IMR-90 (cell line): ENCODE data around the gene SLC4A11.

Experiments
- BHLHE40 ChIP-seq: fragments of 150-350 bp; IDR thresholded peaks from 2 replicates; pipeline ENCODE4 v1.6.1; 2016; ENCODE audit warnings: mild to moderate bottlenecking, low read depth, low read length
- CEBPB ChIP-seq: IDR thresholded peaks from 2 replicates; pipeline ENCODE4 v1.6.1; 2012; ENCODE audit warnings: low read depth, low read length, improper control_type of control experiment
- FOS ChIP-seq: fragments of 150-350 bp; IDR thresholded peaks from 2 replicates; pipeline ENCODE4 v1.6.1; 2016; ENCODE audit warnings: low read depth, low read length
- MAFK ChIP-seq: IDR thresholded peaks from 2 replicates; pipeline ENCODE4 v1.6.1; 2012; ENCODE audit warnings: low read depth, low read length, improper control_type of control experiment
- MXI1 ChIP-seq: IDR thresholded peaks from 2 replicates; pipeline ENCODE4 v1.6.1; 2012; ENCODE audit warnings: low read depth, mild to moderate bottlenecking, low read length, moderate library complexity, borderline replicate concordance
- NFE2L2 ChIP-seq: fragments of 150-350 bp; IDR thresholded peaks from 2 replicates; pipeline ENCODE4 v1.6.1; 2016; ENCODE audit warnings: low read depth, mild to moderate bottlenecking, low read length
- POLR2A ChIP-seq: IDR thresholded peaks from 2 replicates; pipeline ENCODE4 v1.6.1; 2012; ENCODE audit warnings: mild to moderate bottlenecking, low read depth, low read length
- RAD21 ChIP-seq: IDR thresholded peaks from 2 replicates; pipeline ENCODE4 v1.6.1; 2012; ENCODE audit warnings: low read length, improper control_type of control experiment
- RFX5 ChIP-seq: IDR thresholded peaks from 2 replicates; pipeline ENCODE4 v1.8.0; 2012; ENCODE audit warnings: low read depth, mild to moderate bottlenecking, low read length, moderate library complexity
- SMC3 ChIP-seq: fragments of 150-350 bp; IDR thresholded peaks from 2 replicates; pipeline ENCODE4 v1.6.1; 2016; ENCODE audit warnings: low read depth, mild to moderate bottlenecking, antibody characterized with exemption, low read length, moderate library complexity
- TF ChIP-seq, protein P1 (sequence below): conservative IDR thresholded peaks from 2 replicates; pipeline ENCODE4 v1.5.1; 2012; ENCODE audit warnings: mild to moderate bottlenecking, low read depth, low read length, improper control_type of control experiment
- TF ChIP-seq, protein P2 (sequence below): fragments of 150-350 bp; IDR thresholded peaks from 2 replicates; pipeline ENCODE4 v1.6.1; 2017; ENCODE audit warnings: mild to moderate bottlenecking, antibody characterized with exemption, low read length, low read depth
- TF ChIP-seq, protein P3 (sequence below): fragments of 150-350 bp; IDR thresholded peaks from 2 replicates; pipeline ENCODE4 v1.6.1; 2016; ENCODE audit warnings: low read depth, mild to moderate bottlenecking, low read length, moderate library complexity, borderline replicate concordance

DNA sequence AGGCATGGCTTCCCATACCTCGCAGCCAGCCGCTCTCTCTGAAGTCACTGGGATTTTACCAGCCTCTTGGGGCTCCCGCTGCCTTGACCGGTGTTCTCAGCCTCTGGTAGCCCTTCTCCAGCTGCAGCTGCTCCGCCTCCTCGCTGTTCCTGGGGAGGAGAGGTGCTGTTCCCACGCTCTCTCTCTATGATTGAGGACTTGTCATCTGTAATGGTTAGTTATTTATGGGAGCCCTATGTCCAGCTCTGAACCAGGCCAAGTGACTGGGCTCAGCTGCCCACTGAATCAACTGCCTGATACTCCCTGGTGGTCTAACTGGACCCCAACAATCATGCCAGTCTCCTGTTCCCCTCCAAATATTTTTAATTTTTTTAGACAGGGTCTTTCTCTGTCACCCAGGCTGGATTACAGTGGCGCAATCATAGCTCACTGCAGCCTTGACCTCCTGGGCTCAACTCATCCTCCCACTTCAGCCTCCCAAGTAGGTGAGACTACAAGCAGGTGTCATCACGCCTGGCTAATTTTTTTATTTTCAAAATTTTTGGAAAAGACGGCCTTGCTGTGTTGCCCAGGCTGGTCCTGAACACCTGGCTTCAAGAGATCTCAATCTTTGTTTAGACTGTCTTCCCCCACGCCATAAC, 4.8 kb upstream of the SLC4A11 start:
- TF ChIP-seq, protein P1, sequence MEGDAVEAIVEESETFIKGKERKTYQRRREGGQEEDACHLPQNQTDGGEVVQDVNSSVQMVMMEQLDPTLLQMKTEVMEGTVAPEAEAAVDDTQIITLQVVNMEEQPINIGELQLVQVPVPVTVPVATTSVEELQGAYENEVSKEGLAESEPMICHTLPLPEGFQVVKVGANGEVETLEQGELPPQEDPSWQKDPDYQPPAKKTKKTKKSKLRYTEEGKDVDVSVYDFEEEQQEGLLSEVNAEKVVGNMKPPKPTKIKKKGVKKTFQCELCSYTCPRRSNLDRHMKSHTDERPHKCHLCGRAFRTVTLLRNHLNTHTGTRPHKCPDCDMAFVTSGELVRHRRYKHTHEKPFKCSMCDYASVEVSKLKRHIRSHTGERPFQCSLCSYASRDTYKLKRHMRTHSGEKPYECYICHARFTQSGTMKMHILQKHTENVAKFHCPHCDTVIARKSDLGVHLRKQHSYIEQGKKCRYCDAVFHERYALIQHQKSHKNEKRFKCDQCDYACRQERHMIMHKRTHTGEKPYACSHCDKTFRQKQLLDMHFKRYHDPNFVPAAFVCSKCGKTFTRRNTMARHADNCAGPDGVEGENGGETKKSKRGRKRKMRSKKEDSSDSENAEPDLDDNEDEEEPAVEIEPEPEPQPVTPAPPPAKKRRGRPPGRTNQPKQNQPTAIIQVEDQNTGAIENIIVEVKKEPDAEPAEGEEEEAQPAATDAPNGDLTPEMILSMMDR, result no peak
- TF ChIP-seq POLR2A (no peak), CEBPB (no peak), BHLHE40 (no peak), FOS (no peak), RAD21 (no peak), MAFK (no peak), RFX5 (no peak), SMC3 (no peak), MXI1 (no peak), NFE2L2 (no peak)
- TF ChIP-seq, protein P2, sequence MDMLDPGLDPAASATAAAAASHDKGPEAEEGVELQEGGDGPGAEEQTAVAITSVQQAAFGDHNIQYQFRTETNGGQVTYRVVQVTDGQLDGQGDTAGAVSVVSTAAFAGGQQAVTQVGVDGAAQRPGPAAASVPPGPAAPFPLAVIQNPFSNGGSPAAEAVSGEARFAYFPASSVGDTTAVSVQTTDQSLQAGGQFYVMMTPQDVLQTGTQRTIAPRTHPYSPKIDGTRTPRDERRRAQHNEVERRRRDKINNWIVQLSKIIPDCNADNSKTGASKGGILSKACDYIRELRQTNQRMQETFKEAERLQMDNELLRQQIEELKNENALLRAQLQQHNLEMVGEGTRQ, result no peak
- TF ChIP-seq, protein P3, sequence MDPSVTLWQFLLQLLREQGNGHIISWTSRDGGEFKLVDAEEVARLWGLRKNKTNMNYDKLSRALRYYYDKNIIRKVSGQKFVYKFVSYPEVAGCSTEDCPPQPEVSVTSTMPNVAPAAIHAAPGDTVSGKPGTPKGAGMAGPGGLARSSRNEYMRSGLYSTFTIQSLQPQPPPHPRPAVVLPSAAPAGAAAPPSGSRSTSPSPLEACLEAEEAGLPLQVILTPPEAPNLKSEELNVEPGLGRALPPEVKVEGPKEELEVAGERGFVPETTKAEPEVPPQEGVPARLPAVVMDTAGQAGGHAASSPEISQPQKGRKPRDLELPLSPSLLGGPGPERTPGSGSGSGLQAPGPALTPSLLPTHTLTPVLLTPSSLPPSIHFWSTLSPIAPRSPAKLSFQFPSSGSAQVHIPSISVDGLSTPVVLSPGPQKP, result no peak
